Ovary (tissue), 9 donors: ENCODE data around the gene SAMD5. TPM values are rescaled to one million over a fixed set of nuclear protein-coding genes. Genes with fewer than 3 reads are reported as not detected.

Experiments
- DNase-seq, 5 donors: peaks; one replicate each; pipeline ENCODE4 v3.0.0-alpha.2; 2019 to 2020
- H3K27ac ChIP-seq, 2 donors: fragments of 200-600 bp; one replicate each; pipeline versions ENCODE4 v1.5.1 to v1.8.0; 2019 to 2022
- H3K27me3 ChIP-seq: fragments of 200-600 bp; one replicate; pipeline ENCODE4 v1.8.0; 2022
- H3K36me3 ChIP-seq: fragments of 200-600 bp; sonication (generic); one replicate; pipeline ENCODE4 v1.5.1; 2019
- H3K4me1 ChIP-seq: one replicate; pipeline ENCODE4 v1.8.1; 2013; ENCODE audit warnings: mild to moderate bottlenecking, moderate library complexity; ENCODE audit not compliant: insufficient read depth
- H3K4me3 ChIP-seq: fragments of 200-600 bp; sonication (generic); one replicate; pipeline ENCODE4 v1.5.1; 2017
- H3K9me3 ChIP-seq, 2 donors: fragments of 200-600 bp in 1 of 2; sonication (generic) in 1 of 2; one replicate each; pipeline versions ENCODE4 v1.5.1 to v1.8.1; 2013 to 2019; ENCODE audit warnings: mild to moderate bottlenecking in 1 of 2, moderate library complexity in 1 of 2
- CTCF ChIP-seq, 3 donors: fragments of 450-650 bp in 2 of 3; fragments of 200-600 bp in 1 of 3; IDR thresholded peaks; one replicate each; pipeline versions ENCODE4 v1.5.1 to v1.8.0; 2016 to 2022; ENCODE audit warnings: antibody characterized with exemption in 3 of 3, mild to moderate bottlenecking in 1 of 3
- EP300 ChIP-seq: sonication (generic); formaldehyde crosslinking; IDR thresholded peaks from one replicate; pipeline ENCODE4 v1.6.1; 2017; ENCODE audit warnings: antibody characterized with exemption
- POLR2A ChIP-seq: fragments of 450-650 bp; IDR thresholded peaks from one replicate; pipeline ENCODE4 v1.6.1; 2017; ENCODE audit warnings: antibody characterized with exemption, mild to moderate bottlenecking, moderate library complexity
- WGBS, 3 donors: extraction: QIAGEN DNeasy Blood & Tissue Kit in 1 of 3; methylation state at CpG; one replicate each; pipeline versions ENCODE4 v1.1.5 to v1.1.7; 2013 to 2017; 5-methylcytosine and 5-hydroxymethylcytosine counted together
- intact Hi-C, 4 donors: fragments of 100-400 bp; cut with DNase I; formaldehyde crosslinking; loops; one replicate each; pipeline versions ENCODE4 v1.11.0 to v1.15.1; 2022 to 2023
- polyA plus RNA-seq, 2 donors: library from polyadenylated mRNA; stranded (reverse); fragments of 200-250 nt in 1 of 2; fragments of 350-450 nt in 1 of 2; fragmentation: Illumina TruSeq in 1 of 2; extraction: RNeasy Lipid Tissue Mini Kit (QIAGEN cat#74804) in 1 of 2; gene quantifications; one replicate each; pipeline ENCODE4 v1.2.3, GENCODE V29; 2013 to 2014
- total RNA-seq, 7 donors: library from RNA; depleted of rRNA in 2 of 7; stranded (reverse); fragments of >200 nt in 2 of 7; fragmentation: NEBNext Ultra II Directional in 3 of 7; extraction: Animal tissue kit (Norgen Biotek cat#: 25700) in 3 of 7; gene quantifications; one replicate each; pipeline versions ENCODE4 v1.1.0 to v1.2.4, GENCODE V29; 2016 to 2023
- donor health status: DM: no; HTN: no; CAD: no; lungs with moderate emphysema.
- donor health status: DM: no; HTN: no; CAD: no.
- donor health status: Bipolar disorder and iron deficiency.
- donor health status: DM: yes; HTN: yes; CAD: no.
- donor health status: DM: no; HTN: no; CAD: no.
- donor health status: DM: yes; HTN: yes; CAD: no.

SAMD5 gene
- total and polyA plus RNA-seq, 9 donors: 0.13 to 3.9 (median 1.6) TPM

DNA sequence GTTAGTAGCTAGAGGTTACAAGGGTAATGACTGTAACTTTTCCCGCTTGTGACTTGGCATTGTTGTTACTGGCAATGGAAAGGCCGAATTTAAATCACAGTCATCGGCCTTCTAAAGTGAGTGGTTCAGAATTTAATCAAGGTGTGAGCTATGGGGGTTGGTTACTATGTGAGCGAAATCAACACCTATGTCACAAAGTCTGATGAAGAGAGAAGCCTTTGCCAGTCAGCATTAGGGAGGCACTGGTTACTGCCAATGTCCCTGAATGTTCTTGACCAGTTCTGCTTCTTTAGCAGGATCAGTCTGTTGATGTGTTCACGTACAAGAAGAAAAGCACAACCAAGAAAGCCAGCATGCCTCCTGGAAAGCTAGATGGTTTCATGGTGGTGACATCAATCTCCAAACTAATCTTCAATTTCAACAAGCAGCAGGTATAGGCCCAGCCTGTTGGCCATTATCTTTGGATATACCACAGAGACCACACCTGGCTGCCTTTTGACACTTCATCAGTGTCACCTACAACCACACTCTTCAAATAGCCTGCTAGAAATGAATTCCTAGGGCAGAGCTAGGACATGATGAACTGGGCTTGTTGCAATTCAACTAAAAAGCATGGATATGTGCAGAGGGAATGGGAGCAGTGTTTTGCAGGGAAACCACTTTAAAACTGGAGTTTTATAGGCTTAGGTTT lies 17.2 kb downstream of the SAMD5 start:
- WGBS, 3 donors: 94 to 98% (median 97%) methylated on average over 5 of the region's 5 CpGs
- Histone ChIP-seq H3K9me3 (no peaks in the 10 kb centered on the region), H3K27ac (no peak overlapping the region), H3K4me1 (no peaks in the 10 kb centered on the region), H3K4me3 (no peak overlapping the region), H3K27me3 (no peaks in the 10 kb centered on the region), H3K36me3 (no peaks in the 10 kb centered on the region)
- intact Hi-C loops: no loop called here
- TF ChIP-seq POLR2A (no peak), EP300 (no peak), CTCF (IDR thresholded peaks at IDR 0.05) (no peak)
- no peak for DNase-seq

GRCh38 chr6:147527197-147527596 lies 18.7 kb downstream of the SAMD5 start:
- DNase-seq: no peak
- Histone ChIP-seq H3K4me1 (no peaks in the 10 kb centered on the region), H3K4me3 (no peak overlapping the region), H3K27me3 (no peaks in the 10 kb centered on the region), H3K27ac (no peak overlapping the region), H3K36me3 (no peaks in the 10 kb centered on the region), H3K9me3 (no peaks in the 10 kb centered on the region)
- WGBS, 3 donors: 93 to 98% (median 97%) methylated on average over 4 of the region's 4 CpGs
- intact Hi-C loops: no loop called here
- TF ChIP-seq POLR2A (no peak), EP300 (no peak), CTCF (IDR thresholded peaks at IDR 0.05) (no peak)

GRCh38 chr6:147528511-147529145 lies 20.1 kb downstream of the SAMD5 start:
- intact Hi-C loops: no loop called here
- no peaks in the 10 kb centered on the region for H3K4me1 ChIP-seq

More at GRCh38 chr6:147528511-147529145, 20.1 kb downstream of the SAMD5 start:
- Histone ChIP-seq H3K27me3 (no peaks in the 10 kb centered on the region), H3K4me3 (no peak overlapping the region), H3K36me3 (no peaks in the 10 kb centered on the region), H3K27ac (no peak overlapping the region), H3K9me3 (no peaks in the 10 kb centered on the region)
- DNase-seq: no peak
- TF ChIP-seq POLR2A (no peak), CTCF (IDR thresholded peaks at IDR 0.05) (no peak), EP300 (no peak)
